Endodermal cell (in vitro differentiated cells): ENCODE measurements around the gene PCBP3. TPM values are rescaled to one million over a fixed set of nuclear protein-coding genes. Genes with fewer than 3 reads are reported as not detected.

ENCODE experiments used
- DNase-seq: peaks from one replicate; pipeline ENCODE4 v3.0.0-alpha.2; 2017
- H3K27ac ChIP-seq: 2 replicates; pipeline ENCODE4 v1.5.1; 2013; ENCODE audit warnings: mild to moderate bottlenecking, low read depth, low read length, moderate library complexity
- H3K27me3 ChIP-seq: 2 replicates; pipeline ENCODE4 v1.6.1; 2013; ENCODE audit warnings: mild to moderate bottlenecking, low read length, moderate library complexity; ENCODE audit not compliant: insufficient read depth, control insufficient read depth, poor library complexity, severe bottlenecking
- H3K36me3 ChIP-seq: 2 replicates; pipeline ENCODE4 v1.7.0; 2013; ENCODE audit warnings: mild to moderate bottlenecking, low read length, moderate library complexity; ENCODE audit not compliant: control insufficient read depth, insufficient read depth
- H3K4me1 ChIP-seq: one replicate; pipeline ENCODE4 v1.7.0; 2013; ENCODE audit warnings: low read length; ENCODE audit not compliant: control insufficient read depth, insufficient read depth
- H3K4me3 ChIP-seq: 2 replicates; pipeline ENCODE4 v1.5.1; 2013; ENCODE audit warnings: mild to moderate bottlenecking, low read length, moderate library complexity
- H3K9ac ChIP-seq: 2 replicates; pipeline ENCODE4 v1.6.1; 2013; ENCODE audit warnings: mild to moderate bottlenecking, low read length, moderate library complexity; ENCODE audit not compliant: poor library complexity, severe bottlenecking; ENCODE audit errors: extremely low read depth
- H3K9me3 ChIP-seq: 2 replicates; pipeline ENCODE4 v1.6.1; 2013; ENCODE audit warnings: mild to moderate bottlenecking, low read length, moderate library complexity; ENCODE audit not compliant: control insufficient read depth
- H3K27ac Mint-ChIP-seq: 2 replicates; pipeline ENCODE4 v1.8.0; 2020; ENCODE audit warnings: mixed read lengths
- H3K27me3 Mint-ChIP-seq: 2 replicates; pipeline ENCODE4 v1.8.0; 2021; ENCODE audit warnings: mild to moderate bottlenecking, mixed read lengths; ENCODE audit not compliant: insufficient read depth
- H3K36me3 Mint-ChIP-seq: 2 replicates; pipeline ENCODE4 v1.8.0; 2020; ENCODE audit warnings: low read depth, mixed read lengths
- H3K4me1 Mint-ChIP-seq: 2 replicates; pipeline ENCODE4 v1.8.0; 2020; ENCODE audit warnings: mixed read lengths
- H3K4me3 Mint-ChIP-seq: 2 replicates; pipeline ENCODE4 v1.8.0; 2020; ENCODE audit warnings: mild to moderate bottlenecking, moderate library complexity, mixed read lengths
- H3K9me3 Mint-ChIP-seq: 2 replicates; pipeline ENCODE4 v1.8.0; 2020; ENCODE audit warnings: mild to moderate bottlenecking, mixed read lengths
- CTCF ChIP-seq: fragments of 200-600 bp; sonication (generic); conservative IDR thresholded peaks from 2 replicates; pipeline ENCODE4 v1.5.0; 2021; ENCODE audit warnings: antibody characterized with exemption, mild to moderate bottlenecking
- WGBS, 2 experiments: methylation state at CpG; one replicate each; pipeline versions ENCODE4 v1.1.5 to v1.1.7; 2013; ENCODE audit warnings: missing lambda C conversion rate in 2 of 2, mixed read lengths in 1 of 2; ENCODE audit not compliant: insufficient coverage in 1 of 2, insufficient read length in 1 of 2; 5-methylcytosine and 5-hydroxymethylcytosine counted together
- total RNA-seq, 2 donors: library from RNA; stranded (reverse); fragmentation: NEBNext Ultra II Directional in 1 of 2; extraction: Animal tissue kit (Norgen Biotek cat#: 25700) in 1 of 2; gene quantifications; 2 replicates in 1 of 2; 3 replicates in 1 of 2; pipeline ENCODE4 v1.2.1, GENCODE V29; 2021

Gene PCBP3
- total RNA-seq, 2 donors from 2014 or later = 2.1 to 10.6 TPM

GRCh38 chr21:45944601-45945000, 301.1 kb downstream of the PCBP3 start:
- Mint-ChIP-seq H3K36me3 (no peaks in the 10 kb centered on the region), H3K27ac (no peak overlapping the region), H3K4me3 (no peak overlapping the region), H3K9me3 (no peaks in the 10 kb centered on the region), H3K4me1 (peaks cover 5% of the 10 kb centered on the region), H3K27me3 (no peaks in the 10 kb centered on the region)
- H3K9ac ChIP-seq = no peak overlapping the region
- H3K4me1 ChIP-seq = no peaks in the 10 kb centered on the region
- TF ChIP-seq CTCF = no peak
- no peaks in the 10 kb centered on the region for H3K9me3 ChIP-seq
- no peak overlapping the region for H3K4me3 ChIP-seq
- no peak for DNase-seq
- H3K27ac ChIP-seq = no peak overlapping the region
- no peaks in the 10 kb centered on the region for H3K36me3 ChIP-seq
- 92 to 95% methylated on average over 12 to 14 of the region's 14 CpGs for WGBS, 2 experiments
- no peaks in the 10 kb centered on the region for H3K27me3 ChIP-seq

- no peaks in the 10 kb centered on the region for H3K9me3 Mint-ChIP-seq
- Histone ChIP-seq H3K4me1 (no peaks in the 10 kb centered on the region), H3K4me3 (no peak overlapping the region), H3K9me3 (no peaks in the 10 kb centered on the region), H3K27me3 (no peaks in the 10 kb centered on the region), H3K36me3 (no peaks in the 10 kb centered on the region), H3K27ac (no peak overlapping the region), H3K9ac (no peak overlapping the region)
- no peak overlapping the region for H3K27ac Mint-ChIP-seq
- no peak overlapping the region for H3K4me3 Mint-ChIP-seq
- H3K4me1 Mint-ChIP-seq = peaks cover 5% of the 10 kb centered on the region
- WGBS, 2 experiments = 91 to 98% methylated on average over 14 to 24 of the region's 24 CpGs
- no peaks in the 10 kb centered on the region for H3K36me3 Mint-ChIP-seq
- no peak for TF ChIP-seq CTCF
- no peak for DNase-seq
- no peaks in the 10 kb centered on the region for H3K27me3 Mint-ChIP-seq
These were observed 301.7 kb downstream of the PCBP3 start for GRCh38 chr21:45945066-45945867.

- Mint-ChIP-seq H3K27me3 (no peaks in the 10 kb centered on the region), H3K27ac (no peak overlapping the region), H3K4me3 (no peak overlapping the region), H3K4me1 (peaks cover 6% of the 10 kb centered on the region), H3K36me3 (no peaks in the 10 kb centered on the region), H3K9me3 (no peaks in the 10 kb centered on the region)
- no peak for TF ChIP-seq CTCF
- DNase-seq = no peak
- H3K4me3 ChIP-seq = no peak overlapping the region
- H3K4me1 ChIP-seq = no peaks in the 10 kb centered on the region
- no peaks in the 10 kb centered on the region for H3K36me3 ChIP-seq
- H3K9me3 ChIP-seq = no peaks in the 10 kb centered on the region
- H3K27me3 ChIP-seq = no peaks in the 10 kb centered on the region
- no peak overlapping the region for H3K27ac ChIP-seq
- no peak overlapping the region for H3K9ac ChIP-seq
- 84 to 92% methylated on average over 12 of the region's 12 CpGs for WGBS, 2 experiments
These were observed 302.3 kb downstream of the PCBP3 start for GRCh38 chr21:45945868-45946210.
